Breast epithelium (tissue), 3 donors: ENCODE results near the gene SLC4A4.

Source experiments
- POLR2A ChIP-seq: fragments of 450-650 bp; IDR thresholded peaks from one replicate; pipeline ENCODE4 v1.6.1; 2016; ENCODE audit warnings: antibody characterized with exemption, mild to moderate bottlenecking, moderate library complexity
- TF ChIP-seq, protein P1 (sequence below), 3 donors: fragments of 450-650 bp; IDR thresholded peaks; one replicate each; pipeline ENCODE4 v1.5.1; 2016 to 2017; ENCODE audit warnings: antibody characterized with exemption in 3 of 3, mild to moderate bottlenecking in 3 of 3, moderate library complexity in 3 of 3

GRCh38 chr4:71604785-71605184, 266.0 kb downstream of the SLC4A4 start:
- TF ChIP-seq, protein P1, sequence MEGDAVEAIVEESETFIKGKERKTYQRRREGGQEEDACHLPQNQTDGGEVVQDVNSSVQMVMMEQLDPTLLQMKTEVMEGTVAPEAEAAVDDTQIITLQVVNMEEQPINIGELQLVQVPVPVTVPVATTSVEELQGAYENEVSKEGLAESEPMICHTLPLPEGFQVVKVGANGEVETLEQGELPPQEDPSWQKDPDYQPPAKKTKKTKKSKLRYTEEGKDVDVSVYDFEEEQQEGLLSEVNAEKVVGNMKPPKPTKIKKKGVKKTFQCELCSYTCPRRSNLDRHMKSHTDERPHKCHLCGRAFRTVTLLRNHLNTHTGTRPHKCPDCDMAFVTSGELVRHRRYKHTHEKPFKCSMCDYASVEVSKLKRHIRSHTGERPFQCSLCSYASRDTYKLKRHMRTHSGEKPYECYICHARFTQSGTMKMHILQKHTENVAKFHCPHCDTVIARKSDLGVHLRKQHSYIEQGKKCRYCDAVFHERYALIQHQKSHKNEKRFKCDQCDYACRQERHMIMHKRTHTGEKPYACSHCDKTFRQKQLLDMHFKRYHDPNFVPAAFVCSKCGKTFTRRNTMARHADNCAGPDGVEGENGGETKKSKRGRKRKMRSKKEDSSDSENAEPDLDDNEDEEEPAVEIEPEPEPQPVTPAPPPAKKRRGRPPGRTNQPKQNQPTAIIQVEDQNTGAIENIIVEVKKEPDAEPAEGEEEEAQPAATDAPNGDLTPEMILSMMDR (IDR thresholded peaks at IDR 0.05): no peak
- TF ChIP-seq POLR2A: no peak
